Measurements from ENCODE around the gene MRPL3. TPM values are rescaled to one million over a fixed set of nuclear protein-coding genes. Genes with fewer than 3 reads are reported as not detected.

Gene MRPL3
- total and polyA plus RNA-seq, 2 experiments from 2014 or later, result 159 to 185 TPM

DNA sequence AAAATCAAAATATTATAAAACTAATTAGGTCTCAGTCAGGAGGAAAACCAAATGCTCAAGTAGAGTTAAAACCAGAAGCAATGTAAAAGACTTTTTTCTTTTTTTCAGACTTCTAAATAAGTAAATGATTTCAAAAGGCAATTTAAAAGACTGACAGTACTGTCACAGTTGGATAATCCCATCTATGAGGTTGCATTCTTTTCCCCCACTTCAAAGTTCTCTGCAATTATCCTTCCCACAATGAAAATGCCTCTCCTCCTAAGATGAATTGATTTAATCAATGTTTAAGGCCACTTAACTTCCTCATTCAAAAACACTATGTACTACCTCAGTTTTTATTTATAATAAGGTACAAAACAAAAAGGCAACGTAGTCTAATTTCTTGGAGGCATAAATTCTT is 8.1 kb downstream of the MRPL3 start (continued):
- TF ChIP-seq EZH2 (IDR thresholded peaks at IDR 0.05; ENCODE audit: low read depth, unreplicated experiment) (no peak), ZNF462 (CRISPR knock-in tag; IDR thresholded peaks at IDR 0.05) (no peak), EZH2phosphoT487 (IDR thresholded peaks at IDR 0.05; ENCODE audit: unreplicated experiment) (no peak)

GRCh38 chr3:131491775-131492174 is 11.0 kb downstream of the MRPL3 start:
- H3K4me1 ChIP-seq (ENCODE audit: insufficient read depth), result no peaks in the 10 kb centered on the region
- H3K4me1 Mint-ChIP-seq, result no peaks in the 10 kb centered on the region
- DNase-seq (ENCODE audit: low spot score) (no peak), ATAC-seq (no peak)
- H4K20me1 ChIP-seq (replicated peaks; ENCODE audit: insufficient read depth), result peaks cover 5% of the 10 kb centered on the region
- no peak overlapping the region for H3K4me3 ChIP-seq
- H3K27ac Mint-ChIP-seq, result no peak overlapping the region
- no peak overlapping the region for H3K27ac ChIP-seq (ENCODE audit: low read depth)
- H3K9me2 ChIP-seq (ENCODE audit: insufficient read depth), result no peaks in the 10 kb centered on the region
- no peak overlapping the region for H2AFZ ChIP-seq
- no peaks in the 10 kb centered on the region for H3K27me3 Mint-ChIP-seq (ENCODE audit: insufficient read depth, low read depth, poor library complexity)
- H3K27me3 ChIP-seq (ENCODE audit: insufficient read depth), result no peaks in the 10 kb centered on the region
- no peaks in the 10 kb centered on the region for H3F3A ChIP-seq (replicated peaks; ENCODE audit: low read depth)
- peaks cover 40% of the 10 kb centered on the region for H3K36me3 Mint-ChIP-seq (ENCODE audit: low read depth)
- peaks cover 59% of the 10 kb centered on the region for H3K36me3 ChIP-seq (ENCODE audit: insufficient read depth)
- H3K4me2 ChIP-seq, result no peak overlapping the region
- H3K4me3 Mint-ChIP-seq, result no peak overlapping the region
- no peaks in the 10 kb centered on the region for H3K9me3 Mint-ChIP-seq
- H3K79me2 ChIP-seq (replicated peaks; ENCODE audit: insufficient read depth), result peaks cover 81% of the 10 kb centered on the region
- TF ChIP-seq EZH2 (IDR thresholded peaks at IDR 0.05; ENCODE audit: low read depth, unreplicated experiment), result no peak
- no peak for TF ChIP-seq EZH2phosphoT487 (IDR thresholded peaks at IDR 0.05; ENCODE audit: unreplicated experiment)
- TF ChIP-seq, protein P1, sequence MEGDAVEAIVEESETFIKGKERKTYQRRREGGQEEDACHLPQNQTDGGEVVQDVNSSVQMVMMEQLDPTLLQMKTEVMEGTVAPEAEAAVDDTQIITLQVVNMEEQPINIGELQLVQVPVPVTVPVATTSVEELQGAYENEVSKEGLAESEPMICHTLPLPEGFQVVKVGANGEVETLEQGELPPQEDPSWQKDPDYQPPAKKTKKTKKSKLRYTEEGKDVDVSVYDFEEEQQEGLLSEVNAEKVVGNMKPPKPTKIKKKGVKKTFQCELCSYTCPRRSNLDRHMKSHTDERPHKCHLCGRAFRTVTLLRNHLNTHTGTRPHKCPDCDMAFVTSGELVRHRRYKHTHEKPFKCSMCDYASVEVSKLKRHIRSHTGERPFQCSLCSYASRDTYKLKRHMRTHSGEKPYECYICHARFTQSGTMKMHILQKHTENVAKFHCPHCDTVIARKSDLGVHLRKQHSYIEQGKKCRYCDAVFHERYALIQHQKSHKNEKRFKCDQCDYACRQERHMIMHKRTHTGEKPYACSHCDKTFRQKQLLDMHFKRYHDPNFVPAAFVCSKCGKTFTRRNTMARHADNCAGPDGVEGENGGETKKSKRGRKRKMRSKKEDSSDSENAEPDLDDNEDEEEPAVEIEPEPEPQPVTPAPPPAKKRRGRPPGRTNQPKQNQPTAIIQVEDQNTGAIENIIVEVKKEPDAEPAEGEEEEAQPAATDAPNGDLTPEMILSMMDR (conservative IDR thresholded peaks at IDR 0.05; ENCODE audit: low read depth in 2 of 2), result no peak
- no peak for TF ChIP-seq REST (IDR thresholded peaks at IDR 0.05; ENCODE audit: unreplicated experiment)
- no peak for TF ChIP-seq NANOG (IDR thresholded peaks at IDR 0.05; ENCODE audit: borderline replicate concordance)
- no peak for TF ChIP-seq ZNF331 (CRISPR knock-in tag; IDR thresholded peaks at IDR 0.05; ENCODE audit: low read depth)
- no peak for TF ChIP-seq CREB1 (CRISPR knock-in tag; IDR thresholded peaks at IDR 0.05; ENCODE audit: low read depth)
- TF ChIP-seq JUNB (IDR thresholded peaks at IDR 0.05; ENCODE audit: unreplicated experiment), result no peak
- no peak for TF ChIP-seq ZNF114 (CRISPR knock-in tag; IDR thresholded peaks at IDR 0.05)
- TF ChIP-seq POLR2AphosphoS5 (IDR thresholded peaks at IDR 0.05; ENCODE audit: low read depth), result no peak
